ENCODE results near the gene KIF3A.

- no peak for TF ChIP-seq POLR2A (IDR thresholded peaks at IDR 0.05)
- no peak for TF ChIP-seq CTCF (IDR thresholded peaks at IDR 0.05)
Measured at GRCh38 chr5:132734687-132735086, 2.7 kb downstream of the KIF3A start.

Measured in heart left ventricle (tissue), 13 donors.